Measurements from ENCODE around the gene DNAJC9. TPM values are rescaled to one million over a fixed set of nuclear protein-coding genes. Genes with fewer than 3 reads are reported as not detected.

DNAJC9 gene
- total and polyA plus RNA-seq, 4 donors = 8.0 to 13.5 (median 10.9) TPM

DNA sequence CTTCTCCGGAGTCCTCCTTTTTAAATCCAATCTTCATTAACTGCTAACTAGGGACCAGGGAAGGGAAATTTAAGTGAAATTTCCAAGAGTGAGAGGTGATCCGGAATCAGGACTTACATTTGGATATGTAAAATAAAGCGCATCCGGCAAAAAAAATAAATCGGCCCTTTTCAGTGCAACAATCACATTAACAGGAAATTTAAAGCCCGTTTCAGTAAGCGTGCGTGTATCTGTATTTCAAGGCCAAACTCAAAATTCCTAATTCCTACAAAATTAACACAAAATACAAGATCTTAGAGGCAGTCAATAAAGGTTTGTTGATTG is 771 bp downstream of the DNAJC9 start:
- 3% methylated on average over 8 of the region's 8 CpGs for WGBS, 2 donors
- DNase-seq (no peak), ATAC-seq (ENCODE audit: low FRiP score) (no peak)
- H3K27me3 ChIP-seq (ENCODE audit: control insufficient read depth in 1 of 2, insufficient read depth in 2 of 2, low read length in 1 of 2) = peaks cover 0 to 3% of the 10 kb centered on the region in 2 donors
- no peaks in the 10 kb centered on the region for H3K36me3 ChIP-seq (ENCODE audit: control insufficient read depth in 1 of 2, insufficient read depth in 2 of 2, low read length in 1 of 2)
- no peak overlapping the region for H3K27ac ChIP-seq (ENCODE audit: low read depth in 1 of 2, low read length in 2 of 2)
- intact Hi-C loops (cut with DNase I) = no loop called here
- peak overlapping the region; percentile 73 to 82 for H3K4me3 ChIP-seq (ENCODE audit: low read length in 2 of 2)
- H3K4me1 ChIP-seq (ENCODE audit: control insufficient read depth in 1 of 2, insufficient read depth in 2 of 2, low read length in 2 of 2) = peaks cover 0 to 4% of the 10 kb centered on the region in 2 donors
- H3K9me3 ChIP-seq (ENCODE audit: control insufficient read depth, low read length) = no peaks in the 10 kb centered on the region

- Histone ChIP-seq H3K36me3 (ENCODE audit: control insufficient read depth in 1 of 2, insufficient read depth in 2 of 2, low read length in 1 of 2) (peaks cover 0 to 2% of the 10 kb centered on the region in 2 donors), H3K9me3 (ENCODE audit: control insufficient read depth, low read length) (no peaks in the 10 kb centered on the region), H3K27me3 (ENCODE audit: control insufficient read depth in 1 of 2, insufficient read depth in 2 of 2, low read length in 1 of 2) (peaks cover 0 to 3% of the 10 kb centered on the region in 2 donors), H3K27ac (ENCODE audit: low read depth in 1 of 2, low read length in 2 of 2) (no peak overlapping the region), H3K4me1 (ENCODE audit: control insufficient read depth in 1 of 2, insufficient read depth in 2 of 2, low read length in 2 of 2) (peaks cover 0 to 4% of the 10 kb centered on the region in 2 donors), H3K4me3 (ENCODE audit: low read length in 2 of 2) (no peak overlapping the region)
- DNase-seq (no peak), ATAC-seq (ENCODE audit: low FRiP score) (no peak)
- intact Hi-C loops (cut with DNase I) = no loop called here
- whole genome bisulfite sequencing, 2 donors = 52 to 55% methylated on average over 8 of the region's 8 CpGs
Measured at GRCh38 chr10:73244866-73245477, 2.1 kb downstream of the DNAJC9 start.

DNA sequence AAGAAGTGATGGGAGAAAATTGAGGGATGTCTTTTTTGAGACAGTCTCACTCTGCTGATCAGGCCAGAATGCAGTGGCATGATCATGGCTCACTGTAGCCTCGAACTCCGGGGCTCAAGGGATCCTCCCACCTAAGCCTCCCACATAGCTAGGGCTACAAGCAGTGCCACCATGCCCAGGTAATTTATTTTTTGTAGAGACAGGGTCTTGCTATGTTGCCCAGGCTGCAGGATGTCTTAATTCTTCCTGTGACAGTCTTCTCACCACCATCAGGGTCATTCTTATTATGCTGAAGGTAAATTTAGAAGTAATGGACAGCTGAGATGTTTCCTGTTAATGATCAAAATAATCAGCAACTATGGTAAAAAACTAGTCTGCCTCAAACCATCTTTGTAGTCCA is 7.1 kb downstream of the DNAJC9 start:
- ATAC-seq (ENCODE audit: low FRiP score) = no peak

GRCh38 chr10:73238990-73239566 is 8.0 kb downstream of the DNAJC9 start:
- DNase-seq = no peak
- intact Hi-C loops (cut with DNase I) = no loop called here
- no peak for ATAC-seq (ENCODE audit: low FRiP score)

More for the DNA sequence above, 7.1 kb downstream of the DNAJC9 start:
- no peak for DNase-seq
- intact Hi-C loops (cut with DNase I) = no loop called here
- Histone ChIP-seq H3K27ac (ENCODE audit: low read depth in 1 of 2, low read length in 2 of 2) (no peak overlapping the region), H3K4me1 (ENCODE audit: control insufficient read depth in 1 of 2, insufficient read depth in 2 of 2, low read length in 2 of 2) (no peaks in the 10 kb centered on the region), H3K4me3 (ENCODE audit: low read length in 2 of 2) (no peak overlapping the region), H3K36me3 (ENCODE audit: control insufficient read depth in 1 of 2, insufficient read depth in 2 of 2, low read length in 1 of 2) (peaks cover 2 to 5% of the 10 kb centered on the region in 2 donors), H3K27me3 (ENCODE audit: control insufficient read depth in 1 of 2, insufficient read depth in 2 of 2, low read length in 1 of 2) (no peaks in the 10 kb centered on the region), H3K9me3 (ENCODE audit: control insufficient read depth, low read length) (no peaks in the 10 kb centered on the region)
- WGBS, 2 donors = 83 to 92% methylated on average over 2 of the region's 2 CpGs

GRCh38 chr10:73234695-73235094 is 12.4 kb downstream of the DNAJC9 start:
- H3K27me3 ChIP-seq (ENCODE audit: control insufficient read depth in 1 of 2, insufficient read depth in 2 of 2, low read length in 1 of 2) = no peaks in the 10 kb centered on the region
- DNase-seq (no peak), ATAC-seq (ENCODE audit: low FRiP score) (no peak)
- peaks cover 0 to 6% of the 10 kb centered on the region in 2 donors for H3K36me3 ChIP-seq (ENCODE audit: control insufficient read depth in 1 of 2, insufficient read depth in 2 of 2, low read length in 1 of 2)
- intact Hi-C loops (cut with DNase I) = no loop called here
- WGBS, 2 donors = 78 to 82% methylated on average over 7 of the region's 7 CpGs
- no peaks in the 10 kb centered on the region for H3K4me1 ChIP-seq (ENCODE audit: control insufficient read depth in 1 of 2, insufficient read depth in 2 of 2, low read length in 2 of 2)
- H3K27ac ChIP-seq (ENCODE audit: low read depth in 1 of 2, low read length in 2 of 2) = no peak overlapping the region
- H3K4me3 ChIP-seq (ENCODE audit: low read length in 2 of 2) = no peak overlapping the region
- no peaks in the 10 kb centered on the region for H3K9me3 ChIP-seq (ENCODE audit: control insufficient read depth, low read length)

More at GRCh38 chr10:73238990-73239566, 8.0 kb downstream of the DNAJC9 start:
- H3K9me3 ChIP-seq (ENCODE audit: control insufficient read depth, low read length) = no peaks in the 10 kb centered on the region
- H3K4me1 ChIP-seq (ENCODE audit: control insufficient read depth in 1 of 2, insufficient read depth in 2 of 2, low read length in 2 of 2) = no peaks in the 10 kb centered on the region
- 89% methylated on average over 5 of the region's 5 CpGs for WGBS, 2 donors
- H3K27ac ChIP-seq (ENCODE audit: low read depth in 1 of 2, low read length in 2 of 2) = no peak overlapping the region
- H3K4me3 ChIP-seq (ENCODE audit: low read length in 2 of 2) = no peak overlapping the region
- H3K36me3 ChIP-seq (ENCODE audit: control insufficient read depth in 1 of 2, insufficient read depth in 2 of 2, low read length in 1 of 2) = peaks cover 2 to 6% of the 10 kb centered on the region in 2 donors
- H3K27me3 ChIP-seq (ENCODE audit: control insufficient read depth in 1 of 2, insufficient read depth in 2 of 2, low read length in 1 of 2) = no peaks in the 10 kb centered on the region

- 74 to 86% methylated on average over 2 of the region's 2 CpGs for WGBS, 2 donors
- intact Hi-C loops (cut with DNase I) = no loop called here
- ATAC-seq (ENCODE audit: low FRiP score) (no peak), DNase-seq (no peak)
- Histone ChIP-seq H3K4me1 (ENCODE audit: control insufficient read depth in 1 of 2, insufficient read depth in 2 of 2, low read length in 2 of 2) (no peaks in the 10 kb centered on the region), H3K36me3 (ENCODE audit: control insufficient read depth in 1 of 2, insufficient read depth in 2 of 2, low read length in 1 of 2) (peaks cover 0 to 3% of the 10 kb centered on the region in 2 donors), H3K9me3 (ENCODE audit: control insufficient read depth, low read length) (no peaks in the 10 kb centered on the region), H3K27me3 (ENCODE audit: control insufficient read depth in 1 of 2, insufficient read depth in 2 of 2, low read length in 1 of 2) (no peaks in the 10 kb centered on the region), H3K27ac (ENCODE audit: low read depth in 1 of 2, low read length in 2 of 2) (no peak overlapping the region), H3K4me3 (ENCODE audit: low read length in 2 of 2) (no peak overlapping the region)
Measured at GRCh38 chr10:73233883-73234282, 13.2 kb downstream of the DNAJC9 start.

GRCh38 chr10:73232887-73233286 is 14.2 kb downstream of the DNAJC9 start:
- no peak for DNase-seq
- H3K4me1 ChIP-seq (ENCODE audit: control insufficient read depth in 1 of 2, insufficient read depth in 2 of 2, low read length in 2 of 2) = no peaks in the 10 kb centered on the region
- 84 to 91% methylated on average over 8 of the region's 8 CpGs for WGBS, 2 donors
- no peak overlapping the region for H3K4me3 ChIP-seq (ENCODE audit: low read length in 2 of 2)
- H3K27ac ChIP-seq (ENCODE audit: low read depth in 1 of 2, low read length in 2 of 2) = no peak overlapping the region
- H3K9me3 ChIP-seq (ENCODE audit: control insufficient read depth, low read length) = no peaks in the 10 kb centered on the region
- H3K27me3 ChIP-seq (ENCODE audit: control insufficient read depth in 1 of 2, insufficient read depth in 2 of 2, low read length in 1 of 2) = no peaks in the 10 kb centered on the region
- ATAC-seq (ENCODE audit: low FRiP score) = no peak
- peaks cover 0 to 3% of the 10 kb centered on the region in 2 donors for H3K36me3 ChIP-seq (ENCODE audit: control insufficient read depth in 1 of 2, insufficient read depth in 2 of 2, low read length in 1 of 2)
- intact Hi-C loops (cut with DNase I) = no loop called here

DNA sequence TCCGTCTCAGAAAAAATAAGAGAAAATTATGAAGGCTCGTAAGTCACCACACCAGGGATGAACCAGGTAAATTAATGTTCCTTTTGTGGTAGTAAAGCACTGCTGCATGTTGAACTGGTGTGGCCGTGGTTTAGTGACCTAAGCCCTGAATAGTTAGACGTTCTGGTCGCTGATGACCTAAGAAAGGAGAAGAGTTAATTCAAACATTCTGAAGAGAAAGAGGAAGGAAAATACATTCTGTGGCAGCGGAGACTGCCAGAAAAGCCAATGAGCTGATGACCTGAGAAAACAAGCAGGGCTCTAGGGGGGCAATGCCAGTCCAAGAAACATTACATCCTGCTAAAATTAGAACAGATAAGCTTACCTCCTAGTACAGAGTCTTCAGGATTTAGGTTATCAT is 17.5 kb downstream of the DNAJC9 start:
- Histone ChIP-seq H3K9me3 (ENCODE audit: control insufficient read depth, low read length) (no peaks in the 10 kb centered on the region), H3K36me3 (ENCODE audit: control insufficient read depth in 1 of 2, insufficient read depth in 2 of 2, low read length in 1 of 2) (no peaks in the 10 kb centered on the region), H3K27me3 (ENCODE audit: control insufficient read depth in 1 of 2, insufficient read depth in 2 of 2, low read length in 1 of 2) (no peaks in the 10 kb centered on the region), H3K4me1 (ENCODE audit: control insufficient read depth in 1 of 2, insufficient read depth in 2 of 2, low read length in 2 of 2) (no peaks in the 10 kb centered on the region), H3K4me3 (ENCODE audit: low read length in 2 of 2) (no peak overlapping the region), H3K27ac (ENCODE audit: low read depth in 1 of 2, low read length in 2 of 2) (no peak overlapping the region)
- 78 to 86% methylated on average over 6 of the region's 6 CpGs for WGBS, 2 donors
- no peak for DNase-seq
- intact Hi-C loops (cut with DNase I) = no loop called here
- ATAC-seq (ENCODE audit: low FRiP score) = no peak

DNA sequence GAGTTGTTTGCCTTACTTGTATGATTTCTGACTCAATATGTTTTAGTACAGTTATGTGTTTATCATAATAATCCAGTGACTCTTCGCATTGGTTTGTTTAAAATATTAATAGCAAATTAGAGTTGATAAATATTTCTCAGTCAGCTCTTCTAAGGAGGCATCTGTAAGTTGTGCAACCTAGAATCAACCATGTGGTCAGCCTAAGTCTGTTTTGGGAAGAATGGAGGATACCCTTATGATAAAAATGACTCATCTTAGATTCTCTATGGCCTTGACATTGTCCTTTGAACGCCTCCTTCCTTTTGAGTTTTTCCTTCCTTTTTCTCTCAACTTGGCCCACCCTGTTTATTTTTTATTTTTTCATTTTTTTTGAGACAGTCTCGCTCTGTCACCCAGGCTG is 18.8 kb downstream of the DNAJC9 start:
- Histone ChIP-seq H3K4me1 (ENCODE audit: control insufficient read depth in 1 of 2, insufficient read depth in 2 of 2, low read length in 2 of 2) (no peaks in the 10 kb centered on the region), H3K9me3 (ENCODE audit: control insufficient read depth, low read length) (no peaks in the 10 kb centered on the region), H3K27me3 (ENCODE audit: control insufficient read depth in 1 of 2, insufficient read depth in 2 of 2, low read length in 1 of 2) (no peaks in the 10 kb centered on the region), H3K4me3 (ENCODE audit: low read length in 2 of 2) (no peak overlapping the region), H3K36me3 (ENCODE audit: control insufficient read depth in 1 of 2, insufficient read depth in 2 of 2, low read length in 1 of 2) (no peaks in the 10 kb centered on the region), H3K27ac (ENCODE audit: low read depth in 1 of 2, low read length in 2 of 2) (no peak overlapping the region)
- 93 to 96% methylated on average over 3 of the region's 3 CpGs for WGBS, 2 donors
- DNase-seq = no peak
- no peak for ATAC-seq (ENCODE audit: low FRiP score)
- intact Hi-C loops (cut with DNase I) = no loop called here

Measured in aorta (tissue), 5 donors.